Mammary epithelial cell (primary cell): ENCODE measurements around the gene TRABD2B.

Experiments
- CTCF ChIP-seq, 2 donors: IDR thresholded peaks in 1 of 2; conservative IDR thresholded peaks in 1 of 2; 2 replicates each; pipeline ENCODE4 v1.5.1; 2011 to 2012; ENCODE audit warnings: inconsistent platforms in 2 of 2, low read length in 2 of 2, mild to moderate bottlenecking in 2 of 2, control low read depth in 1 of 2, low read depth in 1 of 2; ENCODE audit not compliant: insufficient read depth in 1 of 2; ENCODE audit errors: extremely low read depth in 1 of 2
- EZH2 ChIP-seq: IDR thresholded peaks from 2 replicates; pipeline ENCODE4 v1.6.1; 2012; ENCODE audit warnings: low read length, inconsistent platforms, borderline replicate concordance

DNA sequence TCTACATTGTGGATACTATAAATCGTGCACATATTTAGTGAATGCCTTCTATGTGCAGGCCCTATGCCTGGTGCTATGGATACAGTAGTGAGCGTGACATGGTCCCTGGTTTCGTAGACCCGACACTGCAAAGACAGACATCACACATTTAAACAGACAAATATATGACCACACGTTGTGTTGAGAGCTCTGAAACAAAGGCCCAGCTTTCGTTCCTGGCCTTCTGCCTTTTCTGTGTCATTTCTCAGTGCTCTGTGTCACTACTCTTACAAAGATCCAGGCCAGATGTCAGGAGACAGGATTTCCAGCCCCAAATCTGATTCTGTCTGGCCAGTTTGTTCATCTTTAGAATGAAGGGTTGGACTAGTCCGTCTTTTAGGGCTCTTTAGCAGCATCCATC lies 19.3 kb upstream of the TRABD2B start:
- TF ChIP-seq CTCF (conservative IDR thresholded peaks at IDR 0.05 in 1 of 2, IDR thresholded peaks at IDR 0.05 in 1 of 2; ENCODE audit: extremely low read depth in 1 of 2, insufficient read depth in 1 of 2, low read depth in 1 of 2, low read length in 2 of 2) (no peak), EZH2 (no peak)
